Type B pancreatic cell (in vitro differentiated cells): Measurements from ENCODE around the gene IL17A. TPM values are rescaled to one million over a fixed set of nuclear protein-coding genes. Genes with fewer than 3 reads are reported as not detected.

Experiments
- DNase-seq: peaks from one replicate; pipeline ENCODE4 v3.0.0; 2021; ENCODE audit warnings: mixed read lengths; ENCODE audit not compliant: unreplicated experiment; ENCODE audit errors: extremely low spot score
- H3K27ac Mint-ChIP-seq: 2 replicates; pipeline ENCODE4 v1.8.0; 2021; ENCODE audit warnings: mild to moderate bottlenecking, mixed read lengths
- H3K27me3 Mint-ChIP-seq: 2 replicates; pipeline ENCODE4 v1.8.0; 2021; ENCODE audit warnings: mixed read lengths
- H3K36me3 Mint-ChIP-seq: 2 replicates; pipeline ENCODE4 v1.8.0; 2021; ENCODE audit warnings: mixed read lengths
- H3K4me1 Mint-ChIP-seq: one replicate; pipeline ENCODE4 v1.8.0; 2021; ENCODE audit warnings: mixed read lengths; ENCODE audit not compliant: unreplicated experiment
- H3K4me3 Mint-ChIP-seq: 2 replicates; pipeline ENCODE4 v1.8.0; 2021; ENCODE audit warnings: mild to moderate bottlenecking, mixed read lengths
- H3K9me3 Mint-ChIP-seq: 2 replicates; pipeline ENCODE4 v1.8.0; 2021; ENCODE audit warnings: mixed read lengths
- total RNA-seq: library from RNA; stranded (reverse); gene quantifications from 2 replicates; pipeline ENCODE4 v1.2.1, GENCODE V29; 2021; ENCODE audit warnings: low replicate concordance
- TF ChIP-seq, protein P1 (sequence below): fragments of 200-600 bp; sonication (generic); conservative IDR thresholded peaks from 2 replicates; pipeline ENCODE4 v1.5.0; 2021; ENCODE audit warnings: antibody characterized with exemption, mild to moderate bottlenecking

Gene IL17A
- total RNA-seq, 1 donor from 2014 or later, result 0.17 TPM

GRCh38 chr6:52142556-52142955 is 43.6 kb upstream of the IL17A start:
- Mint-ChIP-seq H3K27ac (no peak overlapping the region), H3K27me3 (peaks cover 13% of the 10 kb centered on the region), H3K4me3 (no peak overlapping the region), H3K9me3 (no peaks in the 10 kb centered on the region), H3K4me1 (no peaks in the 10 kb centered on the region), H3K36me3 (no peaks in the 10 kb centered on the region)
- TF ChIP-seq, protein P1, sequence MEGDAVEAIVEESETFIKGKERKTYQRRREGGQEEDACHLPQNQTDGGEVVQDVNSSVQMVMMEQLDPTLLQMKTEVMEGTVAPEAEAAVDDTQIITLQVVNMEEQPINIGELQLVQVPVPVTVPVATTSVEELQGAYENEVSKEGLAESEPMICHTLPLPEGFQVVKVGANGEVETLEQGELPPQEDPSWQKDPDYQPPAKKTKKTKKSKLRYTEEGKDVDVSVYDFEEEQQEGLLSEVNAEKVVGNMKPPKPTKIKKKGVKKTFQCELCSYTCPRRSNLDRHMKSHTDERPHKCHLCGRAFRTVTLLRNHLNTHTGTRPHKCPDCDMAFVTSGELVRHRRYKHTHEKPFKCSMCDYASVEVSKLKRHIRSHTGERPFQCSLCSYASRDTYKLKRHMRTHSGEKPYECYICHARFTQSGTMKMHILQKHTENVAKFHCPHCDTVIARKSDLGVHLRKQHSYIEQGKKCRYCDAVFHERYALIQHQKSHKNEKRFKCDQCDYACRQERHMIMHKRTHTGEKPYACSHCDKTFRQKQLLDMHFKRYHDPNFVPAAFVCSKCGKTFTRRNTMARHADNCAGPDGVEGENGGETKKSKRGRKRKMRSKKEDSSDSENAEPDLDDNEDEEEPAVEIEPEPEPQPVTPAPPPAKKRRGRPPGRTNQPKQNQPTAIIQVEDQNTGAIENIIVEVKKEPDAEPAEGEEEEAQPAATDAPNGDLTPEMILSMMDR, result no peak
- DNase-seq, result no peak

DNA sequence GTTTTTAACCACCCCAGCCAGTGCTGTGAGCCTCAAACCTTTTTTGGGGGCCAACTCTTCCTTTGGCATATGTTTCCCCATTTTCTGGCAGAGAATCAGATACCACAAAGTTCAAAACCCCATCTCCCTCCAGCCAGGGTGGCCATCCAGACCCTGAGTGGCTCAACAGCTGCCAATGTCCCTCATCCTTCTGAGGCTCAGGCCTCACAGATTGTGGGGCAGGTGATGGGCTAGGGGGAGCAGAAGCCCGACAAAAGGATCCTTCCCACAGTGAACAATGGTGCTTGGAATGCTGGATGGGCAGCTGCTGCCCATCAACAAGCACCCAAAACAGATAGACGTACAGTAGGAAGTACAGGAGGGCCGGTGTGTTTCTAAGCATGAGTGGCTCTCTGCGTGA is 42.6 kb upstream of the IL17A start:
- TF ChIP-seq, protein P1, result no peak
- no peak for DNase-seq
- no peak overlapping the region for H3K4me3 Mint-ChIP-seq
- H3K4me1 Mint-ChIP-seq, result no peaks in the 10 kb centered on the region
- H3K9me3 Mint-ChIP-seq, result no peaks in the 10 kb centered on the region
- peaks cover 13% of the 10 kb centered on the region for H3K27me3 Mint-ChIP-seq
- H3K36me3 Mint-ChIP-seq, result no peaks in the 10 kb centered on the region
- H3K27ac Mint-ChIP-seq, result no peak overlapping the region

GRCh38 chr6:52144196-52145076 is 41.7 kb upstream of the IL17A start:
- Mint-ChIP-seq H3K9me3 (no peaks in the 10 kb centered on the region), H3K4me3 (no peak overlapping the region), H3K27ac (no peak overlapping the region), H3K27me3 (peaks cover 9% of the 10 kb centered on the region), H3K4me1 (no peaks in the 10 kb centered on the region), H3K36me3 (no peaks in the 10 kb centered on the region)
- no peak for DNase-seq
- TF ChIP-seq, protein P1, result no peak

DNA sequence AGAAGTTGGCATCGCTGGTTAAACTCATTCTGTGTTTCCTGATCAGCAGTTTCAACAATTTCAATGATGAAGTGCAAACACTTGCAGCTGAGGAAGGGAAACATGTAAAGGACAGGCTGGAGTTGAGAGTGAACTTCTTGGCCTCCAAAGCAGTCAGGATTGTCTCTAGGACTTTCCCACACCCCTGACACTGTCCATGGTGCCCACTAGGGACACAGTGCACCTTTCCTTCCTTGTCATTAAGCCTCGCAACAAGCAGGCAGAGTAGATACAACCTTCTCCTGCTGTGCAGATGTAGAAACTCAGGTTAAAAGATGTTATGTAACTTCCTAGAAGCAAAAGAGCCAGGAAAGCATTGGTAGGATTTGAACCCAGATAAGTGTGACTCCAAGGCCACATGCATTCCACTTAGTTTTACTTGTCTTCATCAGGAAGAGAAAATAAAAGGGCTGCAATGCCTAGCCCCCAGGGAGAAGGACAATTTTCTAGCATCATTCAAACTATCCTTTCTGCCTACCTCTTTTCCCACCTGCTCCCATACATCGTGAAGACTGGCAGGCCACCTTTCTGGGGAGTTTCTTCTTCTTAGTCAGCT is 39.2 kb upstream of the IL17A start:
- no peak for DNase-seq
- H3K36me3 Mint-ChIP-seq, result no peaks in the 10 kb centered on the region
- no peak overlapping the region for H3K27ac Mint-ChIP-seq
- TF ChIP-seq, protein P1, result no peak
- peaks cover 9% of the 10 kb centered on the region for H3K27me3 Mint-ChIP-seq
- H3K4me3 Mint-ChIP-seq, result no peak overlapping the region
- H3K4me1 Mint-ChIP-seq, result peaks cover 4% of the 10 kb centered on the region
- no peaks in the 10 kb centered on the region for H3K9me3 Mint-ChIP-seq

DNA sequence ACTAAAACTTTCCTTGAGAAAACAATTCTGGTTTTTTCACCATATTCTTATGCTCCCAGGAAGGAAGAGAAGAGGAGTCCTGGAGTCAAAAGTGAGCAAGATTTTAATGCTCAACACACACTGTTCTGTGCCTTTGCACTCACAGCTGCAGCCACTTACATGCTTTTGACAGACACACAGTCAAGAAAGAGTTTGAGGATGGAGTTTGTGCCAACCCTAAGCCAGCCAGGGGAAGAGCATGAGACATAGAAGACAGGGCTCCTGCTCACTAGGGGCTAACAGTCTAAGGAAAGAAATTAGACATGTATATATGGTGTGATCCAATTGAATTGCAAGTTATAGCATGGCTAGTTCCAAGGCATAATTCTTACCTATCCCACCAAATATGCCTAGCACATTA is 37.1 kb upstream of the IL17A start:
- Mint-ChIP-seq H3K4me3 (no peak overlapping the region), H3K27ac (no peak overlapping the region), H3K9me3 (peaks cover 5% of the 10 kb centered on the region), H3K36me3 (no peaks in the 10 kb centered on the region), H3K27me3 (peaks cover 4% of the 10 kb centered on the region), H3K4me1 (peaks cover 10% of the 10 kb centered on the region)
- TF ChIP-seq, protein P1, result no peak
- DNase-seq, result no peak
